Colonic mucosa (tissue), 4 donors: ENCODE results near the gene TM4SF5. TPM values are rescaled to one million over a fixed set of nuclear protein-coding genes. Genes with fewer than 3 reads are reported as not detected.

Experiments used
- DNase-seq: peaks from one replicate; pipeline ENCODE4 v3.0.0-alpha.2; 2020
- H3K27ac ChIP-seq: fragments of 200-600 bp; one replicate; pipeline ENCODE4 v1.8.0; 2021
- H3K27me3 ChIP-seq: fragments of 200-600 bp; one replicate; pipeline ENCODE4 v1.8.0; 2021
- H3K36me3 ChIP-seq: fragments of 200-600 bp; one replicate; pipeline ENCODE4 v1.8.0; 2021
- H3K4me1 ChIP-seq: fragments of 200-600 bp; one replicate; pipeline ENCODE4 v1.8.0; 2021; ENCODE audit warnings: mild to moderate bottlenecking
- H3K4me3 ChIP-seq: fragments of 200-600 bp; one replicate; pipeline ENCODE4 v1.8.0; 2021
- H3K9ac ChIP-seq, 2 donors: one replicate each; pipeline ENCODE4 v1.7.0; 2013; ENCODE audit warnings: control low read depth in 2 of 2, low read depth in 2 of 2, low read length in 2 of 2
- H3K9me3 ChIP-seq: fragments of 200-600 bp; one replicate; pipeline ENCODE4 v1.8.0; 2021
- CTCF ChIP-seq: fragments of 200-600 bp; IDR thresholded peaks from one replicate; pipeline ENCODE4 v1.8.0; 2022; ENCODE audit warnings: antibody characterized with exemption, mild to moderate bottlenecking
- intact Hi-C: fragments of 100-400 bp; cut with DNase I; formaldehyde crosslinking; loops from one replicate; pipeline ENCODE4 v1.14.1; 2022
- total RNA-seq, 2 donors: library from RNA; stranded (reverse); fragmentation: NEBNext Ultra II Directional in 1 of 2; extraction: Animal tissue kit (Norgen Biotek cat#: 25700) in 1 of 2; gene quantifications; one replicate each; pipeline ENCODE4 v1.2.1, GENCODE V29; 2021
- donor health status: healthy.
- donor health status: DM: no; HTN: no; CAD: no.
- donor health status: DM: no; HTN: no; CAD: no.

TM4SF5 gene
- total RNA-seq, 2 donors from 2014 or later = 15.1 to 37.7 TPM

- Histone ChIP-seq H3K9ac (peak within 1 kb of the TSS; percentile 82 to 86), H3K27ac (peak within 1 kb of the TSS; percentile 61), H3K4me1 (no peaks in the 10 kb centered on the region), H3K4me3 (peak within 1 kb of the TSS; percentile 89), H3K9me3 (no peaks in the 10 kb centered on the region), H3K27me3 (no peaks in the 10 kb centered on the region), H3K36me3 (no peaks in the 10 kb centered on the region)
- DNase-seq = peak; percentile 77
- intact Hi-C loops = no loop called here
- TF ChIP-seq CTCF = no peak
These were observed 32.3 kb upstream of the TM4SF5 start, which contains the start of the genes CXCL16 and ZMYND15 for GRCh38 chr17:4739122-4740024. CXCL16 (minus strand) TSS chr17:4739928; CDS start chr17:4739339, 589 bp downstream. ZMYND15 (plus strand) TSS chr17:4739833; CDS start chr17:4740549, 716 bp downstream.

GRCh38 chr17:4740025-4740351 lies 31.7 kb upstream of the TM4SF5 start:
- DNase-seq = no peak
- no peaks in the 10 kb centered on the region for H3K9me3 ChIP-seq
- H3K9ac ChIP-seq = peak overlapping the region; percentile 35 to 86
- H3K4me3 ChIP-seq = peak overlapping the region; percentile 89
- peak overlapping the region; percentile 61 for H3K27ac ChIP-seq
- no peak for TF ChIP-seq CTCF
- H3K4me1 ChIP-seq = no peaks in the 10 kb centered on the region
- no peaks in the 10 kb centered on the region for H3K36me3 ChIP-seq
- no peaks in the 10 kb centered on the region for H3K27me3 ChIP-seq
- intact Hi-C loops = no loop called here

- Histone ChIP-seq H3K27me3 (no peaks in the 10 kb centered on the region), H3K27ac (no peak overlapping the region), H3K9ac (no peak overlapping the region), H3K36me3 (no peaks in the 10 kb centered on the region), H3K4me1 (peaks cover 2% of the 10 kb centered on the region), H3K9me3 (no peaks in the 10 kb centered on the region), H3K4me3 (no peak overlapping the region)
- DNase-seq = no peak
- intact Hi-C loops = no loop called here
- TF ChIP-seq CTCF = no peak
These were observed 31.1 kb upstream of the TM4SF5 start for GRCh38 chr17:4740584-4740983.

- Histone ChIP-seq H3K9ac (no peak overlapping the region), H3K4me3 (no peak overlapping the region), H3K27me3 (no peaks in the 10 kb centered on the region), H3K27ac (no peak overlapping the region), H3K9me3 (no peaks in the 10 kb centered on the region), H3K4me1 (peaks cover 3% of the 10 kb centered on the region), H3K36me3 (no peaks in the 10 kb centered on the region)
- intact Hi-C loops = no loop called here
- DNase-seq = no peak
- no peak for TF ChIP-seq CTCF
These were observed 30.1 kb upstream of the TM4SF5 start for GRCh38 chr17:4741544-4741943.

GRCh38 chr17:4742133-4742532 lies 29.6 kb upstream of the TM4SF5 start:
- no peak for TF ChIP-seq CTCF
- Histone ChIP-seq H3K27me3 (no peaks in the 10 kb centered on the region), H3K36me3 (no peaks in the 10 kb centered on the region), H3K9me3 (no peaks in the 10 kb centered on the region), H3K4me3 (no peak overlapping the region), H3K9ac (no peak overlapping the region), H3K4me1 (peaks cover 3% of the 10 kb centered on the region), H3K27ac (no peak overlapping the region)
- intact Hi-C loops = no loop called here
- no peak for DNase-seq
